OCI-LY1 (cell line): Measurements from ENCODE around the gene IQCK.

Experiments
- H2AFZ ChIP-seq: fragments of 200-600 bp; sonication (generic), shearing (Covaris generic); 2 replicates; pipeline ENCODE4 v1.6.0; 2014; ENCODE audit warnings: antibody characterized with exemption, mild to moderate bottlenecking, low read length
- H3F3A ChIP-seq: fragments of 200-600 bp; sonication (generic), shearing (Covaris generic); 2 replicates; pipeline ENCODE4 v1.6.0; 2014; ENCODE audit warnings: mild to moderate bottlenecking, antibody characterized with exemption, low read length, moderate library complexity; ENCODE audit not compliant: insufficient read depth
- H3K27ac ChIP-seq: fragments of 200-600 bp; sonication (generic); 2 replicates; pipeline ENCODE4 v1.5.1; 2014; ENCODE audit warnings: low read length, mixed run types, mild to moderate bottlenecking, low read depth; ENCODE audit not compliant: poor library complexity, severe bottlenecking
- H3K27me3 ChIP-seq: fragments of 200-600 bp; sonication (generic); 2 replicates; pipeline ENCODE4 v1.6.0; 2014; ENCODE audit warnings: antibody characterized with exemption, mild to moderate bottlenecking, low read length, moderate library complexity; ENCODE audit not compliant: insufficient read depth
- H3K36me3 ChIP-seq: fragments of 200-600 bp; sonication (generic); 2 replicates; pipeline ENCODE4 v1.6.1; 2014; ENCODE audit warnings: mild to moderate bottlenecking, antibody characterized with exemption, low read length, moderate library complexity, mixed read lengths; ENCODE audit not compliant: insufficient read depth
- H3K4me1 ChIP-seq: fragments of 200-600 bp; sonication (generic); 2 replicates; pipeline ENCODE4 v1.5.1; 2014; ENCODE audit warnings: mild to moderate bottlenecking, low read length, moderate library complexity; ENCODE audit not compliant: insufficient read depth, severe bottlenecking
- H3K4me2 ChIP-seq: fragments of 200-600 bp; sonication (generic), shearing (Covaris generic); 2 replicates; pipeline ENCODE4 v1.6.1; 2014; ENCODE audit warnings: low read length
- H3K4me3 ChIP-seq: fragments of 200-600 bp; sonication (generic); 2 replicates; pipeline ENCODE4 v1.5.1; 2014; ENCODE audit warnings: low read length, low read depth, mild to moderate bottlenecking, mixed read lengths; ENCODE audit not compliant: poor library complexity, severe bottlenecking
- H3K79me2 ChIP-seq: fragments of 200-600 bp; shearing (Covaris generic); 2 replicates; pipeline ENCODE4 v1.6.1; 2016; ENCODE audit warnings: mixed run types, low read length, mixed read lengths; ENCODE audit not compliant: insufficient read depth
- H3K9ac ChIP-seq: fragments of 200-600 bp; sonication (generic), shearing (Covaris generic); 2 replicates; pipeline ENCODE4 v1.6.1; 2014; ENCODE audit warnings: mild to moderate bottlenecking, low read length, mixed read lengths
- H3K9me2 ChIP-seq: fragments of 200-600 bp; sonication (generic), shearing (Covaris generic); 2 replicates; pipeline ENCODE4 v1.6.1; 2014; ENCODE audit warnings: low read depth, mild to moderate bottlenecking, low read length, mixed read lengths
- H3K9me3 ChIP-seq: fragments of 200-600 bp; shearing (Covaris generic); 2 replicates; pipeline ENCODE4 v1.6.1; 2014; ENCODE audit warnings: low read length, mixed read lengths
- H4K20me1 ChIP-seq: fragments of 200-600 bp; sonication (generic), shearing (Covaris generic); 2 replicates; pipeline ENCODE4 v1.6.0; 2016; ENCODE audit warnings: mild to moderate bottlenecking, low read length; ENCODE audit not compliant: insufficient read depth
- EZH2 ChIP-seq: fragments of 200-600 bp; sonication (generic), shearing (Covaris generic); IDR thresholded peaks from 2 replicates; pipeline ENCODE4 v1.8.0; 2017; ENCODE audit warnings: borderline replicate concordance, mixed run types, mild to moderate bottlenecking, antibody characterized with exemption, low read length, moderate library complexity, mixed read lengths
- TF ChIP-seq, protein P1 (sequence below): fragments of 200-600 bp; sonication (generic), shearing (Covaris generic); IDR thresholded peaks from 2 replicates; pipeline ENCODE4 v1.5.1; 2017; ENCODE audit warnings: mild to moderate bottlenecking, antibody characterized with exemption, low read length, moderate library complexity, mixed read lengths

IQCK gene

GRCh38 chr16:19894586-19894985 is 176.5 kb downstream of the IQCK start:
- no peak overlapping the region for H2AFZ ChIP-seq
- H3K27ac ChIP-seq: no peak overlapping the region
- H3K9me2 ChIP-seq: no peaks in the 10 kb centered on the region
- TF ChIP-seq EZH2: no peak
- TF ChIP-seq, protein P1, sequence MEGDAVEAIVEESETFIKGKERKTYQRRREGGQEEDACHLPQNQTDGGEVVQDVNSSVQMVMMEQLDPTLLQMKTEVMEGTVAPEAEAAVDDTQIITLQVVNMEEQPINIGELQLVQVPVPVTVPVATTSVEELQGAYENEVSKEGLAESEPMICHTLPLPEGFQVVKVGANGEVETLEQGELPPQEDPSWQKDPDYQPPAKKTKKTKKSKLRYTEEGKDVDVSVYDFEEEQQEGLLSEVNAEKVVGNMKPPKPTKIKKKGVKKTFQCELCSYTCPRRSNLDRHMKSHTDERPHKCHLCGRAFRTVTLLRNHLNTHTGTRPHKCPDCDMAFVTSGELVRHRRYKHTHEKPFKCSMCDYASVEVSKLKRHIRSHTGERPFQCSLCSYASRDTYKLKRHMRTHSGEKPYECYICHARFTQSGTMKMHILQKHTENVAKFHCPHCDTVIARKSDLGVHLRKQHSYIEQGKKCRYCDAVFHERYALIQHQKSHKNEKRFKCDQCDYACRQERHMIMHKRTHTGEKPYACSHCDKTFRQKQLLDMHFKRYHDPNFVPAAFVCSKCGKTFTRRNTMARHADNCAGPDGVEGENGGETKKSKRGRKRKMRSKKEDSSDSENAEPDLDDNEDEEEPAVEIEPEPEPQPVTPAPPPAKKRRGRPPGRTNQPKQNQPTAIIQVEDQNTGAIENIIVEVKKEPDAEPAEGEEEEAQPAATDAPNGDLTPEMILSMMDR: no peak
- no peaks in the 10 kb centered on the region for H3K79me2 ChIP-seq
- no peak overlapping the region for H3K9ac ChIP-seq
- no peaks in the 10 kb centered on the region for H3K4me1 ChIP-seq
- no peaks in the 10 kb centered on the region for H3K36me3 ChIP-seq
- H3F3A ChIP-seq: no peaks in the 10 kb centered on the region
- no peaks in the 10 kb centered on the region for H3K9me3 ChIP-seq
- H4K20me1 ChIP-seq: no peaks in the 10 kb centered on the region
- no peaks in the 10 kb centered on the region; the same call in 1 of the 2 replicates for H3K27me3 ChIP-seq
- H3K4me2 ChIP-seq: no peak overlapping the region
- H3K4me3 ChIP-seq: no peak overlapping the region

DNA sequence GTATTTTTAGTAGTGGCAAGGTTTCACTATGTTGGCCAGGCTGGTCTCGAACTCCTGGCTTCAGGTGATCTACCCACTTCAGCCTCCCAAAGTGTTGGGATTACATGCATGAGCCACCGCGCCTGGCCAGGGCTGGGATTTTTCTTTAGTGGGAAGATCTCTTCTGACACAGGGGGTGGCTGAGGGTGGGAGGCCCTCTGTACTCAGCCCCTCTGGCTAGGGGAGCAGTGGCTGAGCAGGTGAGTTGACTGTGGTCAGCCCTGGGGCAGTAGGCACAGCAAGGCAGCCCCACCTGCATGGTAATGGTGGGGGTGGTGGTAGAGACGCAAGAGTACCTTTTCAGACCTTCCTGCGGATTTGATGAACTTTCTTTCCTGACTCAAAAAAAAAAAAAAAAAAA is 178.9 kb downstream of the IQCK start:
- H3F3A ChIP-seq: no peaks in the 10 kb centered on the region
- H4K20me1 ChIP-seq: no peaks in the 10 kb centered on the region
- H3K4me1 ChIP-seq: no peaks in the 10 kb centered on the region
- no peak overlapping the region for H2AFZ ChIP-seq
- H3K9me3 ChIP-seq: no peaks in the 10 kb centered on the region
- no peak overlapping the region for H3K9ac ChIP-seq
- TF ChIP-seq EZH2: no peak
- TF ChIP-seq, protein P1: no peak
- no peak overlapping the region for H3K4me3 ChIP-seq
- H3K9me2 ChIP-seq: no peaks in the 10 kb centered on the region
- no peak overlapping the region for H3K27ac ChIP-seq
- no peaks in the 10 kb centered on the region; the same call in 1 of the 2 replicates for H3K27me3 ChIP-seq
- no peaks in the 10 kb centered on the region for H3K36me3 ChIP-seq
- H3K79me2 ChIP-seq: no peaks in the 10 kb centered on the region
- H3K4me2 ChIP-seq: no peak overlapping the region

- Histone ChIP-seq H3K27me3 (no peaks in the 10 kb centered on the region; the same call in 1 of the 2 replicates), H3F3A (no peaks in the 10 kb centered on the region), H4K20me1 (no peaks in the 10 kb centered on the region), H3K4me3 (no peak overlapping the region), H3K4me2 (no peak overlapping the region), H3K9ac (no peak overlapping the region), H3K9me3 (no peaks in the 10 kb centered on the region), H3K9me2 (no peaks in the 10 kb centered on the region), H3K4me1 (no peaks in the 10 kb centered on the region), H3K36me3 (no peaks in the 10 kb centered on the region), H3K27ac (no peak overlapping the region), H3K79me2 (no peaks in the 10 kb centered on the region), H2AFZ (no peak overlapping the region)
- TF ChIP-seq, protein P1: no peak
- no peak for TF ChIP-seq EZH2
Observed at GRCh38 chr16:19898166-19898565, 180.1 kb downstream of the IQCK start.
